ENCODE measurements around the gene CDH15. TPM values are rescaled to one million over a fixed set of nuclear protein-coding genes. Genes with fewer than 3 reads are reported as not detected.

CDH15 gene
- total RNA-seq, 4 donors from 2014 or later, result 48.5 to 60.8 (median 51.0) TPM

GRCh38 chr16:89170346-89171215 is 967 bp upstream of the CDH15 start:
- ATAC-seq, result no peak
- in situ Hi-C loops (cut with MboI; ENCODE audit: low sequenced_read_pairs in 4 of 4), result no loop called here
- DNase-seq, result no peak
- no peaks in the 10 kb centered on the region for H3K9me3 ChIP-seq
- intact Hi-C loops (cut with DNase I; ENCODE audit: low total_unique reads), result loop anchor here (1.0 to 2.0 kb wide), 5 partner anchors 30 to 484 kb away; partner anchors contain the start of genes APRT, SLC22A31, SNAI3 and TRAPPC2L
- peaks cover 38 to 46% of the 10 kb centered on the region in 2 donors for H3K4me1 ChIP-seq
- peak overlapping the region; percentile 39 to 62 (median 52) for H3K27ac ChIP-seq
- H3K27me3 ChIP-seq, result peaks cover 4 to 11% (median 9%) of the 10 kb centered on the region in 3 donors
- TF ChIP-seq POLR2A (IDR thresholded peaks at IDR 0.05) (no peak), CTCF (IDR thresholded peaks at IDR 0.05 in 4 of 5, conservative IDR thresholded peaks at IDR 0.05 in 1 of 5) (no peak)
- no peaks in the 10 kb centered on the region for H3K36me3 ChIP-seq
- H3K4me3 ChIP-seq, result peak overlapping the region; percentile 29 to 52 (median 36)

- Histone ChIP-seq H3K27me3 (peaks cover 3 to 11% (median 4%) of the 10 kb centered on the region in 3 donors), H3K4me3 (peak overlapping the region; percentile 74 to 94 (median 78)), H3K9me3 (no peaks in the 10 kb centered on the region), H3K4me1 (peaks cover 38 to 50% of the 10 kb centered on the region in 2 donors), H3K36me3 (no peaks in the 10 kb centered on the region), H3K27ac (peak overlapping the region; percentile 91 to 99 (median 96))
- TF ChIP-seq POLR2A (IDR thresholded peaks at IDR 0.05), result no peak
- no peak for TF ChIP-seq CTCF (IDR thresholded peaks at IDR 0.05 in 4 of 5, conservative IDR thresholded peaks at IDR 0.05 in 1 of 5)
- no peak for DNase-seq
- intact Hi-C loops (cut with DNase I; ENCODE audit: low total_unique reads) (no loop called here), in situ Hi-C loops (cut with MboI; ENCODE audit: low sequenced_read_pairs in 4 of 4) (no loop called here)
- peak in 1 of 2 donors; percentile 17 for ATAC-seq
Measured at GRCh38 chr16:89172171-89172527, 601 bp downstream of the CDH15 start.

GRCh38 chr16:89172528-89173173 is 1.1 kb downstream of the CDH15 start:
- Histone ChIP-seq H3K4me1 (peaks cover 35 to 48% of the 10 kb centered on the region in 2 donors), H3K9me3 (no peaks in the 10 kb centered on the region), H3K4me3 (peak overlapping the region; percentile 74 to 94 (median 78)), H3K36me3 (no peaks in the 10 kb centered on the region), H3K27me3 (peaks cover 3 to 11% (median 4%) of the 10 kb centered on the region in 3 donors), H3K27ac (peak overlapping the region; percentile 91 to 99 (median 96))
- DNase-seq (no peak), ATAC-seq (peak in 1 of 2 donors; percentile 16)
- intact Hi-C loops (cut with DNase I; ENCODE audit: low total_unique reads), result no loop called here
- in situ Hi-C loops (cut with MboI; ENCODE audit: low sequenced_read_pairs in 4 of 4), result no loop called here
- TF ChIP-seq POLR2A (IDR thresholded peaks at IDR 0.05) (no peak), CTCF (IDR thresholded peaks at IDR 0.05 in 4 of 5, conservative IDR thresholded peaks at IDR 0.05 in 1 of 5) (no peak)

GRCh38 chr16:89173174-89173921 is 1.8 kb downstream of the CDH15 start:
- Histone ChIP-seq H3K27ac (peak overlapping the region; percentile 91 to 99 (median 96)), H3K4me3 (peak overlapping the region; percentile 74 to 94 (median 78)), H3K9me3 (no peaks in the 10 kb centered on the region), H3K36me3 (no peaks in the 10 kb centered on the region), H3K27me3 (peaks cover 3 to 9% (median 4%) of the 10 kb centered on the region in 3 donors), H3K4me1 (peaks cover 35 to 48% of the 10 kb centered on the region in 2 donors)
- no peak for DNase-seq
- intact Hi-C loops (cut with DNase I; ENCODE audit: low total_unique reads) (no loop called here), in situ Hi-C loops (cut with MboI; ENCODE audit: low sequenced_read_pairs in 4 of 4) (no loop called here)
- ATAC-seq, result no peak
- TF ChIP-seq POLR2A (IDR thresholded peaks at IDR 0.05) (no peak), CTCF (IDR thresholded peaks at IDR 0.05 in 4 of 5, conservative IDR thresholded peaks at IDR 0.05 in 1 of 5) (no peak)

All from gastrocnemius medialis (tissue), 4 donors.